T-helper 2 cell (primary cell): Measurements from ENCODE around the gene PHF8.

Experiments
- DNase-seq, 5 experiments: peaks; one replicate each; pipeline versions ENCODE4 v3.0.0 to v3.0.0-alpha.2; 2012 to 2022
- total RNA-seq, 2 donors: gene quantifications; one replicate each; lab custom pipeline; 2026; lab: John Stamatoyannopoulos, UW

PHF8 gene
- total RNA-seq, result 74.5 to 80.5 reads per million in 2 donors

- DNase-seq, result peak; percentile 88 to 96 (median 93)
Measured at GRCh38 chrX:54044126-54044876, at the start of gene PHF8. TSS of gene PHF8 (minus strand) at chrX:54044473. CDS start at chrX:54042728, 1,745 bp downstream.

GRCh38 chrX:54093571-54093970 is 49.3 kb upstream of the PHF8 start:
- no peak for DNase-seq

GRCh38 chrX:54093159-54093558 is 48.9 kb upstream of the PHF8 start:
- DNase-seq, result no peak

- no peak for DNase-seq
Measured at GRCh38 chrX:54090880-54091279, 46.6 kb upstream of the PHF8 start.

- no peak for DNase-seq
Measured at GRCh38 chrX:54089191-54089590, 44.9 kb upstream of the PHF8 start.

- DNase-seq, result no peak
Measured at GRCh38 chrX:54087661-54088060, 43.4 kb upstream of the PHF8 start.

- no peak for DNase-seq
Measured at GRCh38 chrX:54085666-54086065, 41.4 kb upstream of the PHF8 start.

GRCh38 chrX:54076903-54077302 is 32.6 kb upstream of the PHF8 start:
- no peak for DNase-seq

- no peak for DNase-seq
Measured at GRCh38 chrX:54074826-54075225, 30.6 kb upstream of the PHF8 start.

- no peak for DNase-seq
Measured at GRCh38 chrX:54067766-54068165, 23.5 kb upstream of the PHF8 start.

- no peak for DNase-seq
Measured at GRCh38 chrX:54066841-54067240, 22.6 kb upstream of the PHF8 start.

- DNase-seq, result no peak
Measured at GRCh38 chrX:54064564-54064963, 20.3 kb upstream of the PHF8 start.

- DNase-seq, result no peak
Measured at GRCh38 chrX:54063361-54063760, 19.1 kb upstream of the PHF8 start.

- DNase-seq, result no peak
Measured at GRCh38 chrX:54049801-54050200, 5.5 kb upstream of the PHF8 start.

GRCh38 chrX:54048412-54048811 is 4.1 kb upstream of the PHF8 start:
- no peak for DNase-seq

- DNase-seq, result no peak
Measured at GRCh38 chrX:54045563-54046228, 1.4 kb upstream of the PHF8 start.

- DNase-seq, result no peak
Measured at GRCh38 chrX:54044877-54045338, 635 bp upstream of the PHF8 start.

- peak in 4 of 5 experiments; percentile 6 to 54 (median 20) for DNase-seq
Measured at GRCh38 chrX:54043541-54044125, 640 bp downstream of the PHF8 start.

GRCh38 chrX:54043056-54043455 is 1.2 kb downstream of the PHF8 start:
- DNase-seq, result peak in 1 of 5 experiments; percentile 6

- DNase-seq, result peak; percentile 1 to 62 (median 10)
Measured at GRCh38 chrX:54042609-54043021, 1.7 kb downstream of the PHF8 start.

GRCh38 chrX:54030329-54030728 is 13.9 kb downstream of the PHF8 start:
- DNase-seq, result no peak

GRCh38 chrX:54029529-54030143 is 14.6 kb downstream of the PHF8 start:
- DNase-seq, result no peak

- DNase-seq, result no peak
Measured at GRCh38 chrX:54024350-54024749, 19.9 kb downstream of the PHF8 start.
